K562 treated with DMSO at 1 percent for 48 hours (cell line): Measurements from ENCODE around the gene TMEM238. TPM values are rescaled to one million over a fixed set of nuclear protein-coding genes. Genes with fewer than 3 reads are reported as not detected.

Experiments
- total RNA-seq: library from RNA; unstranded; fragments of 300-600 nt; gene quantifications from 2 replicates; pipeline ENCODE4 v1.2.3, GENCODE V29; 2022; ENCODE audit warnings: low replicate concordance; ENCODE audit errors: extremely low read depth

TMEM238 gene
- total RNA-seq, result not detected in 2 replicates

DNA sequence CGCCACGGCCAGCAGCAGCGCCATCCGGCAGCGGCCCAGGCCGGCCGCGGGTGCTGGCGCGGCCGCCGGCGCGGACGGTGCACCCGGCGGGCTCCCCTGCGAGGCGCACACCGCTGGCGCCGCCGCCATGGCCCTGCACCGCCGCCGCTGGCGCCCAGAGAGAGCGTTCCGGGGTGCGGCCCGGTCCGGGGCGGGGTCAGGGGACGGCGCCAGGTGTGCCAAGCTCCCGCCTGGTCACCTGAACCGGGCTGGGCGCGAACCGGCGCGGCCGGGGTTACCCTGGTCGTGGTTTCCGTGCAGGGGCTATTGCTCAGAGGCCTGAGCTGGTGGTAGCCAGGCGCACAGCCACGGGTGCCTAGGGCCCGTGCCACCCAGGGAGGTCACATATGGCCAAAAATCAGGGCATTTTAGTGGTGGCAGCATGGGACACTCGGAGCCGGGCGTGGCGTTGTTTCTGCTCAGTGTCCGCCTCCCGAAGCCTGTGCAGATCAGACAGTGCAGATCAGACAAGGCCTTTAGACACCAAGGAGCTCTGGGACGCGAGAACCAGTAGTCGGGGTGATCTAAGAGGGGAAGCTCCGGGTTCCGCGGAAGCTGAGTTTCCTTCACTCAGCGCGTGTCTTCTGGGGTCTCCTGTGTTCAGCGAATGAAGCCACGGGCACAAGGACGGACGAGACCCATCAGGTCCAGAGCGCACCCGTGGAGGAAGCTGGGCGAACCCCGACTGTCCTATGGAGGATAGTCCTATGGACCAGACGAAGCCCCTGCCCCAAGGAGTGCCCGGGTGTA is at the start of gene TMEM238:
Gene TMEM238, minus strand, starts transcription at position 162 of the 789 bp plus-strand sequence. Its CDS starts 33 bp downstream, at position 129.

GRCh38 chr19:55407550-55407799 is 23.4 kb upstream of the TMEM238 start, which contains the start of gene UBE2S:
Gene UBE2S (minus strand): TSS chr19:55407788. CDS start chr19:55407589, 199 bp downstream.

GRCh38 chr19:55385724-55386492 is 1.8 kb upstream of the TMEM238 start, which contains the start of gene RPL28:
Gene RPL28 (plus strand): TSS chr19:55385932. CDS start chr19:55386358, 426 bp downstream.

GRCh38 chr19:55376241-55376933 is 7.7 kb downstream of the TMEM238 start, which contains the start of gene TMEM190:
Gene TMEM190 (plus strand): TSS chr19:55376826. CDS start chr19:55376854, 28 bp downstream.

DNA sequence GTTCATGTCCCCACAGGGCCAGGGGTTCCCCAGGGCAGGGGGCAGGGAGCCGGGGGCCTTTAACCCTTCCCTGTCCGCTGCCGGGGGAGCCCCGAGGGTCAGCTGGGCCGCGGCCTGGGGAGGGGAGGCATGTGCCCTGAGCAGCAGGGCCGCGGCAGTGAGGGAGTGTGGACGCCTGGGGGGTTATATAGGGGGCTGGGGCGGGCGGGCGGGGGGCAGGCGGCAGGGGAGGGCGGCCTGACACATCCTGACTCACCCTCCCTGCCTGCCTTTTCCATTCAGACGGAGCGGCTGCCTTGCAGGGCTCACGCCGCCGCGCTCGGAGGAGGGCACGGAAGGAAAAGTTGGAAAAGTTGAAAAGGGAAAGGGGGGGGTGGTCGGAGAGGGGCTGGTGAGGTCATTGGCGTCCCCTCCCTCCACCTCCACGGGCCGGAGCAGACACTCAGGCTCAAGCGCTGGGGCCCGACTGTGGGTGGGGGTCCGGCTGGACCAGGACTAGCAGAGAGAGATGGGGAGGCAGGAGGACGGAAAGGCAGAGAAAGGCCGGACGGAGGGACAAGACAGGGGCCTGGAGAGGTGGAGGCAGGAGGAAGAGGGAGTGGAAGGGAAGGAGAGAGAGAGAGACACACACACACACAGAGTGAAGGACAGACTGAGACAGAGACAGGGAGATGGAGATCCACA is 13.6 kb downstream of the TMEM238 start, which contains the start of gene IL11:
Gene IL11, minus strand, starts transcription at position 159 of the 684 bp plus-strand sequence. Its CDS starts 153 bp downstream, at position 6.

GRCh38 chr19:55362990-55363716 is 20.9 kb downstream of the TMEM238 start, which contains the start of gene GARIN5B:
Gene GARIN5B (minus strand): TSS chr19:55363260. CDS start chr19:55363066, 194 bp downstream.

GRCh38 chr19:55354698-55355212 is 29.3 kb downstream of the TMEM238 start, which contains the start of gene COX6B2:
Gene COX6B2 (minus strand): TSS chr19:55354719. CDS start chr19:55354521, 198 bp downstream.

DNA sequence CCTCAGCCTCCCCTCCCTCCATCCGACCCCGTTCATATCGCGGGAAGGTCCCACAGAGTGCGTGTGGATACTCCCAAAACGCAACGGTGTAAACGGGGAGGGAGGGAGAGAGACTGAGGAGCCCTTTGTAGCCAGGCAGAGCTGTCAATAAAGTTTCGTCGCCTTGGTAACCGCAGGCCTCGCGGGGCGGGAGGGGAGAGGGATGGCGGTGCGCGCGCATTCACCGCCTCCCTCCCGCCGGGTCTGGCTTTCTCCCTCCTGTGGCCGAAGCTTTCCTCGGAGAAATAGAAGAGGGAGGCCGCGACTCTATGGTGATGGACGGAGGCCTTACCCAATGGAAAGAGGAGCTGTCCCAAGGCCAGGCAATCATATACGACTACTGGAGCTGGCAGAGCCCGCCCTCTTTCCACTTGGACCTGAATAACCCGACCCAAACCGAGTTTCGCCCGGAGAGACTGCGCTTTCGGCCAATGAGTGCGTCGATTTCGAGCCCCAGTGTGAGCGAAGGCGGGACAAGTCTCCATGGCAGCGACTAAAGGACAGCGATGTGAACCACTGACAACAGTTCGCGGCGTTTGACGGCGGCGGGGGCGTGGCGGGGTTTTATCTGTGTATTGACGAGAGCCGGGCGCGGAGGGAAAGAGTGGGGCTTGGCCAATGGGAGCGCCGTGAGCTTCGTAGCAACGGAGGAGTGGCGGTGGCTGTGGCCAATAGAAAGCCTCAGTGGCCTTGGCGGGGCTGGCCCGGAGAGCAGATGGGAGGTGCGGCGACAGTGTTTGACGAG is 44.8 kb downstream of the TMEM238 start, which contains the start of gene KMT5C:
Gene KMT5C, plus strand, starts transcription at position 772 of the 784 bp plus-strand sequence. CDS start 2,061 bp downstream, outside the sequence.

Other genes with a start within 250 kb of the TMEM238 start
- not detected in 2 replicates for gene TNNT1, start 235.1 kb downstream of the TMEM238 start, total RNA-seq
- gene TNNI3, start 226.6 kb downstream of the TMEM238 start, total RNA-seq, result not detected in 2 replicates
- not detected in 2 replicates for gene DNAAF3, start 217.7 kb downstream of the TMEM238 start, total RNA-seq
- not detected in 2 replicates for gene SYT5, start 204.0 kb downstream of the TMEM238 start, total RNA-seq
- gene PTPRH, start 174.8 kb downstream of the TMEM238 start, total RNA-seq, result not detected in 2 replicates
- not detected in 2 replicates for gene TMEM86B, start 155.5 kb downstream of the TMEM238 start, total RNA-seq
- gene PPP6R1, start 125.3 kb downstream of the TMEM238 start, total RNA-seq, result 133 TPM in 1 of 2 replicates, not detected in the other
- gene HSPBP1, start 104.2 kb downstream of the TMEM238 start, total RNA-seq, result not detected in 2 replicates
- not detected in 2 replicates for gene BRSK1, start 100.3 kb downstream of the TMEM238 start, total RNA-seq
- gene TMEM150B, start 59.0 kb downstream of the TMEM238 start, total RNA-seq, result not detected in 2 replicates
- gene KMT5C, start 44.4 kb downstream of the TMEM238 start, total RNA-seq, result not detected in 2 replicates
- not detected in 2 replicates for gene COX6B2, start 29.6 kb downstream of the TMEM238 start, total RNA-seq
- not detected in 2 replicates for gene GARIN5B, start 21.0 kb downstream of the TMEM238 start, total RNA-seq
- not detected in 2 replicates for gene IL11, start 13.8 kb downstream of the TMEM238 start, total RNA-seq
- gene TMEM190, start 7.5 kb downstream of the TMEM238 start, total RNA-seq, result not detected in 2 replicates
- 4,209 and 5,908 TPM in 2 replicates for gene RPL28, start 1.6 kb upstream of the TMEM238 start, total RNA-seq
- gene UBE2S, start 23.5 kb upstream of the TMEM238 start, total RNA-seq, result 2,967 TPM in 1 of 2 replicates, not detected in the other
- not detected in 2 replicates for gene SHISA7, start 59.0 kb upstream of the TMEM238 start, total RNA-seq
- gene ISOC2, start 77.3 kb upstream of the TMEM238 start, total RNA-seq, result not detected in 2 replicates
- gene C19orf85, start 80.5 kb upstream of the TMEM238 start, total RNA-seq, result not detected in 2 replicates
- gene ZNF628, start 92.3 kb upstream of the TMEM238 start, total RNA-seq, result not detected in 2 replicates
- not detected in 2 replicates for gene NAT14, start 100.9 kb upstream of the TMEM238 start, total RNA-seq
- not detected in 2 replicates for gene SSC5D, start 104.1 kb upstream of the TMEM238 start, total RNA-seq
- not detected in 2 replicates for gene SBK2, start 152.8 kb upstream of the TMEM238 start, total RNA-seq
- gene SBK3, start 161.3 kb upstream of the TMEM238 start, total RNA-seq, result not detected in 2 replicates
- gene ZNF579, start 196.6 kb upstream of the TMEM238 start, total RNA-seq, result not detected in 2 replicates
- not detected in 2 replicates for gene FIZ1, start 215.2 kb upstream of the TMEM238 start, total RNA-seq
- gene ZNF524, start 216.0 kb upstream of the TMEM238 start, total RNA-seq, result not detected in 2 replicates
- not detected in 2 replicates for gene ZNF865, start 221.4 kb upstream of the TMEM238 start, total RNA-seq
- not detected in 2 replicates for gene ZNF784, start 240.3 kb upstream of the TMEM238 start, total RNA-seq